ENCODE data around the gene OSBPL10. TPM values are rescaled to one million over a fixed set of nuclear protein-coding genes. Genes with fewer than 3 reads are reported as not detected.

Gene OSBPL10
- total RNA-seq, 2 donors from 2014 or later, result 2.2 to 5.1 TPM

GRCh38 chr3:31836131-31837075 lies 144.7 kb downstream of the OSBPL10 start:
- no peaks in the 10 kb centered on the region for H3K4me1 Mint-ChIP-seq (ENCODE audit: low read depth)
- H3K9me3 Mint-ChIP-seq, result peaks cover 0 to 2% of the 10 kb centered on the region in 2 donors

GRCh38 chr3:31833391-31834190 lies 147.5 kb downstream of the OSBPL10 start:
- DNase-seq, result no peak
- Mint-ChIP-seq H3K9me3 (no peaks in the 10 kb centered on the region), H3K4me1 (ENCODE audit: low read depth) (peaks cover 16% of the 10 kb centered on the region), H3K4me3 (no peak overlapping the region), H3K27ac (no peak overlapping the region), H3K36me3 (ENCODE audit: insufficient read depth in 2 of 2) (no peaks in the 10 kb centered on the region), H3K27me3 (ENCODE audit: low read depth) (no peaks in the 10 kb centered on the region)
- ATAC-seq (replicated peaks in 1 of 2), result no peak

More at GRCh38 chr3:31836131-31837075, 144.7 kb downstream of the OSBPL10 start:
- Mint-ChIP-seq H3K27me3 (ENCODE audit: low read depth) (no peaks in the 10 kb centered on the region), H3K36me3 (ENCODE audit: insufficient read depth in 2 of 2) (no peaks in the 10 kb centered on the region), H3K27ac (no peak overlapping the region), H3K4me3 (no peak overlapping the region)
- ATAC-seq (replicated peaks in 1 of 2) (no peak), DNase-seq (no peak)

GRCh38 chr3:31832551-31832950 lies 148.5 kb downstream of the OSBPL10 start:
- no peaks in the 10 kb centered on the region for H3K27me3 Mint-ChIP-seq (ENCODE audit: low read depth)
- no peaks in the 10 kb centered on the region for H3K9me3 Mint-ChIP-seq
- H3K4me3 Mint-ChIP-seq, result no peak overlapping the region
- H3K36me3 Mint-ChIP-seq (ENCODE audit: insufficient read depth in 2 of 2), result no peaks in the 10 kb centered on the region
- DNase-seq (no peak), ATAC-seq (replicated peaks in 1 of 2) (no peak)
- H3K4me1 Mint-ChIP-seq (ENCODE audit: low read depth), result peaks cover 18% of the 10 kb centered on the region
- H3K27ac Mint-ChIP-seq, result no peak overlapping the region

GRCh38 chr3:31831591-31831990 lies 149.5 kb downstream of the OSBPL10 start:
- H3K36me3 Mint-ChIP-seq (ENCODE audit: insufficient read depth in 2 of 2), result no peaks in the 10 kb centered on the region
- H3K4me1 Mint-ChIP-seq (ENCODE audit: low read depth), result peaks cover 18% of the 10 kb centered on the region
- no peak overlapping the region for H3K4me3 Mint-ChIP-seq
- DNase-seq (no peak), ATAC-seq (replicated peaks in 1 of 2) (no peak)
- H3K27me3 Mint-ChIP-seq (ENCODE audit: low read depth), result no peaks in the 10 kb centered on the region
- no peak overlapping the region for H3K27ac Mint-ChIP-seq
- no peaks in the 10 kb centered on the region for H3K9me3 Mint-ChIP-seq

GRCh38 chr3:31829826-31830426 lies 151.1 kb downstream of the OSBPL10 start:
- Mint-ChIP-seq H3K27ac (no peak overlapping the region), H3K4me3 (no peak overlapping the region), H3K4me1 (ENCODE audit: low read depth) (peaks cover 18% of the 10 kb centered on the region), H3K27me3 (ENCODE audit: low read depth) (no peaks in the 10 kb centered on the region), H3K9me3 (no peaks in the 10 kb centered on the region), H3K36me3 (ENCODE audit: insufficient read depth in 2 of 2) (no peaks in the 10 kb centered on the region)
- DNase-seq (no peak), ATAC-seq (replicated peaks in 1 of 2) (no peak)

GRCh38 chr3:31829010-31829409 lies 152.1 kb downstream of the OSBPL10 start:
- no peak overlapping the region for H3K4me3 Mint-ChIP-seq
- no peaks in the 10 kb centered on the region for H3K27me3 Mint-ChIP-seq (ENCODE audit: low read depth)
- peaks cover 18% of the 10 kb centered on the region for H3K4me1 Mint-ChIP-seq (ENCODE audit: low read depth)
- H3K36me3 Mint-ChIP-seq (ENCODE audit: insufficient read depth in 2 of 2), result no peaks in the 10 kb centered on the region
- no peak for DNase-seq
- peaks cover 1 to 3% of the 10 kb centered on the region in 2 donors for H3K9me3 Mint-ChIP-seq
- H3K27ac Mint-ChIP-seq, result no peak overlapping the region
- no peak for ATAC-seq (replicated peaks in 1 of 2)

GRCh38 chr3:31828007-31828406 lies 153.1 kb downstream of the OSBPL10 start:
- Mint-ChIP-seq H3K27me3 (ENCODE audit: low read depth) (no peaks in the 10 kb centered on the region), H3K4me1 (ENCODE audit: low read depth) (peaks cover 18% of the 10 kb centered on the region), H3K4me3 (no peak overlapping the region), H3K27ac (no peak overlapping the region), H3K9me3 (peaks cover 1 to 3% of the 10 kb centered on the region in 2 donors), H3K36me3 (ENCODE audit: insufficient read depth in 2 of 2) (no peaks in the 10 kb centered on the region)
- no peak for DNase-seq
- ATAC-seq (replicated peaks in 1 of 2), result no peak

GRCh38 chr3:31823184-31823583 lies 157.9 kb downstream of the OSBPL10 start:
- H3K9me3 Mint-ChIP-seq, result peaks cover 1 to 3% of the 10 kb centered on the region in 2 donors
- ATAC-seq (replicated peaks in 1 of 2), result peak in 1 of 2 donors; percentile 30
- H3K36me3 Mint-ChIP-seq (ENCODE audit: insufficient read depth in 2 of 2), result no peaks in the 10 kb centered on the region
- DNase-seq, result no peak
- no peak overlapping the region for H3K27ac Mint-ChIP-seq
- H3K4me1 Mint-ChIP-seq (ENCODE audit: low read depth), result no peaks in the 10 kb centered on the region
- no peak overlapping the region for H3K4me3 Mint-ChIP-seq
- no peaks in the 10 kb centered on the region for H3K27me3 Mint-ChIP-seq (ENCODE audit: low read depth)

- H3K27me3 Mint-ChIP-seq (ENCODE audit: low read depth), result no peaks in the 10 kb centered on the region
- H3K27ac Mint-ChIP-seq, result no peak overlapping the region
- H3K36me3 Mint-ChIP-seq (ENCODE audit: insufficient read depth in 2 of 2), result no peaks in the 10 kb centered on the region
- H3K4me3 Mint-ChIP-seq, result no peak overlapping the region
- H3K9me3 Mint-ChIP-seq, result peaks cover 1 to 3% of the 10 kb centered on the region in 2 donors
- ATAC-seq (replicated peaks in 1 of 2) (no peak), DNase-seq (no peak)
- peaks cover 7% of the 10 kb centered on the region for H3K4me1 Mint-ChIP-seq (ENCODE audit: low read depth)
Observed at GRCh38 chr3:31821118-31821517, 159.9 kb downstream of the OSBPL10 start.

- no peak for ATAC-seq (replicated peaks in 1 of 2)
- peaks cover 16% of the 10 kb centered on the region for H3K4me1 Mint-ChIP-seq (ENCODE audit: low read depth)
- no peaks in the 10 kb centered on the region for H3K9me3 Mint-ChIP-seq
- no peaks in the 10 kb centered on the region for H3K27me3 Mint-ChIP-seq (ENCODE audit: low read depth)
- H3K4me3 Mint-ChIP-seq, result no peak overlapping the region
- no peak for DNase-seq
- H3K27ac Mint-ChIP-seq, result no peak overlapping the region
- no peaks in the 10 kb centered on the region for H3K36me3 Mint-ChIP-seq (ENCODE audit: insufficient read depth in 2 of 2)
Observed at GRCh38 chr3:31819441-31819840, 161.6 kb downstream of the OSBPL10 start.

- Mint-ChIP-seq H3K27ac (no peak overlapping the region), H3K9me3 (no peaks in the 10 kb centered on the region), H3K4me3 (no peak overlapping the region), H3K27me3 (ENCODE audit: low read depth) (no peaks in the 10 kb centered on the region), H3K36me3 (ENCODE audit: insufficient read depth in 2 of 2) (no peaks in the 10 kb centered on the region), H3K4me1 (ENCODE audit: low read depth) (peaks cover 16% of the 10 kb centered on the region)
- DNase-seq, result no peak
- ATAC-seq (replicated peaks in 1 of 2), result no peak
Observed at GRCh38 chr3:31817411-31817966, 163.6 kb downstream of the OSBPL10 start.

- DNase-seq (no peak), ATAC-seq (replicated peaks in 1 of 2) (no peak)
- peaks cover 17% of the 10 kb centered on the region for H3K4me1 Mint-ChIP-seq (ENCODE audit: low read depth)
Observed at GRCh38 chr3:31815631-31816440, 165.2 kb downstream of the OSBPL10 start.

More at GRCh38 chr3:31815631-31816440, 165.2 kb downstream of the OSBPL10 start:
- H3K27ac Mint-ChIP-seq, result no peak overlapping the region
- H3K27me3 Mint-ChIP-seq (ENCODE audit: low read depth), result no peaks in the 10 kb centered on the region
- H3K9me3 Mint-ChIP-seq, result no peaks in the 10 kb centered on the region
- H3K4me3 Mint-ChIP-seq, result no peak overlapping the region
- H3K36me3 Mint-ChIP-seq (ENCODE audit: insufficient read depth in 2 of 2), result no peaks in the 10 kb centered on the region

Data from activated T-cell treated with anti-CD3 and anti-CD28 coated beads, Interleukin-2, amount 50 U/mL, for 72 hours (primary cell).